ENCODE measurements around the gene MAML3.

MAML3 gene

GRCh38 chr4:139668036-139668435, 485.9 kb downstream of the MAML3 start:
- no peak for TF ChIP-seq POLR2AphosphoS5 (IDR thresholded peaks at IDR 0.05; ENCODE audit: low read depth, low read length)
- no peak for TF ChIP-seq PAX5 (IDR thresholded peaks at IDR 0.05; ENCODE audit: insufficient read depth, low read length, severe bottlenecking)
- no peak for TF ChIP-seq TAF1 (IDR thresholded peaks at IDR 0.05; ENCODE audit: low read depth, low read length)
- TF ChIP-seq SPI1 (IDR thresholded peaks at IDR 0.05; ENCODE audit: low read depth, low read length), result no peak
- no peak for TF ChIP-seq POU2F2 (IDR thresholded peaks at IDR 0.05; ENCODE audit: low read depth, low read length)
- no peak for TF ChIP-seq POLR2A (IDR thresholded peaks at IDR 0.05; ENCODE audit: low read depth, low read length)
- FAIRE-seq, result no peak
- DNase-seq (ENCODE audit: insufficient read length, low spot score), result no peak

Measured in GM12891 (cell line).